Nephron (organoid): Measurements from ENCODE around the gene PLK3.
"Not testable (repeated sequence)": the region's sequence is repeated elsewhere in the genome, so short reads cannot be mapped to it uniquely, and the experiment has no call there.

Experiments used
- H3K27ac Mint-ChIP-seq, 3 experiments: 2 replicates each; pipeline ENCODE4 v1.8.0; 2020; ENCODE audit warnings: mixed read lengths in 3 of 3, mild to moderate bottlenecking in 2 of 3, moderate library complexity in 1 of 3
- H3K27me3 Mint-ChIP-seq: 2 replicates; pipeline ENCODE4 v1.8.0; 2021; ENCODE audit warnings: low read depth, mild to moderate bottlenecking, moderate library complexity, mixed read lengths
- H3K36me3 Mint-ChIP-seq: 2 replicates; pipeline ENCODE4 v1.8.0; 2020; ENCODE audit warnings: low read depth, mixed read lengths
- H3K4me1 Mint-ChIP-seq: 2 replicates; pipeline ENCODE4 v1.8.0; 2020; ENCODE audit warnings: mixed read lengths
- H3K4me3 Mint-ChIP-seq, 3 experiments: 2 replicates each; pipeline ENCODE4 v1.8.0; 2020; ENCODE audit warnings: mild to moderate bottlenecking in 3 of 3, mixed read lengths in 3 of 3, moderate library complexity in 2 of 3
- H3K9me3 Mint-ChIP-seq: 2 replicates; pipeline ENCODE4 v1.8.0; 2020; ENCODE audit warnings: mixed read lengths
- CTCF ChIP-seq, 3 experiments: fragments of 200-600 bp; sonication (generic); IDR thresholded peaks; one replicate each; pipeline ENCODE4 v1.5.0; 2021; ENCODE audit warnings: antibody characterized with exemption in 3 of 3; ENCODE audit not compliant: unreplicated experiment in 3 of 3

PLK3 gene

GRCh38 chr1:44830900-44831304 is 30.7 kb downstream of the PLK3 start:
- Mint-ChIP-seq H3K27me3 (no peaks in the 10 kb centered on the region), H3K4me3 (no peak overlapping the region), H3K36me3 (no peaks in the 10 kb centered on the region), H3K9me3 (no peaks in the 10 kb centered on the region), H3K4me1 (peaks cover 10% of the 10 kb centered on the region), H3K27ac (no peak overlapping the region)
- TF ChIP-seq CTCF (IDR thresholded peaks at IDR 0.05; ENCODE audit: unreplicated experiment in 3 of 3) = no peak

GRCh38 chr1:44831516-44831915 is 31.3 kb downstream of the PLK3 start:
- TF ChIP-seq CTCF (IDR thresholded peaks at IDR 0.05; ENCODE audit: unreplicated experiment in 3 of 3) = no peak
- Mint-ChIP-seq H3K9me3 (no peaks in the 10 kb centered on the region), H3K27me3 (no peaks in the 10 kb centered on the region), H3K4me1 (peaks cover 13% of the 10 kb centered on the region), H3K4me3 (no peak overlapping the region), H3K27ac (no peak overlapping the region), H3K36me3 (no peaks in the 10 kb centered on the region)

GRCh38 chr1:44832056-44832705 is 32.0 kb downstream of the PLK3 start:
- Mint-ChIP-seq H3K27me3 (no peaks in the 10 kb centered on the region), H3K9me3 (no peaks in the 10 kb centered on the region), H3K27ac (peak overlapping the region; percentile 41 to 56 (median 48)), H3K4me3 (no peak overlapping the region), H3K36me3 (no peaks in the 10 kb centered on the region), H3K4me1 (peaks cover 13% of the 10 kb centered on the region)
- no peak for TF ChIP-seq CTCF (IDR thresholded peaks at IDR 0.05; ENCODE audit: unreplicated experiment in 3 of 3)

GRCh38 chr1:44834328-44834727 is 34.2 kb downstream of the PLK3 start:
- TF ChIP-seq CTCF (IDR thresholded peaks at IDR 0.05; ENCODE audit: unreplicated experiment in 3 of 3) = no peak
- Mint-ChIP-seq H3K4me1 (peaks cover 15% of the 10 kb centered on the region), H3K36me3 (no peaks in the 10 kb centered on the region), H3K27me3 (no peaks in the 10 kb centered on the region), H3K9me3 (no peaks in the 10 kb centered on the region), H3K4me3 (no peak overlapping the region), H3K27ac (no peak overlapping the region)

GRCh38 chr1:44835738-44836675 is 35.8 kb downstream of the PLK3 start:
- Mint-ChIP-seq H3K36me3 (no peaks in the 10 kb centered on the region), H3K27me3 (no peaks in the 10 kb centered on the region), H3K9me3 (no peaks in the 10 kb centered on the region), H3K27ac (peak overlapping the region; percentile 8 to 90 (median 80)), H3K4me3 (peak overlapping the region in 1 of 3 experiments; percentile 15), H3K4me1 (peaks cover 20% of the 10 kb centered on the region)
- TF ChIP-seq CTCF (IDR thresholded peaks at IDR 0.05; ENCODE audit: unreplicated experiment in 3 of 3) = peak; percentile 80 to 89 (median 87)

GRCh38 chr1:44838294-44838693 is 38.1 kb downstream of the PLK3 start:
- peaks cover 27% of the 10 kb centered on the region for H3K4me1 Mint-ChIP-seq
- not testable (repeated sequence) for H3K27me3 Mint-ChIP-seq, H3K4me3 Mint-ChIP-seq, H3K9me3 Mint-ChIP-seq, H3K27ac Mint-ChIP-seq, H3K36me3 Mint-ChIP-seq
